K562 (cell line): ENCODE results near the gene SYT13.

ENCODE experiments used
- CBX3 ChIP-seq, 2 experiments: IDR thresholded peaks; 1 replicate in 1 of 2; 2 replicates in 1 of 2; pipeline ENCODE4 v1.6.1; 2012; ENCODE audit warnings: inconsistent platforms in 2 of 2, low read length in 2 of 2, borderline replicate concordance in 1 of 2, control low read depth in 1 of 2
- HDAC3 ChIP-seq: fragments of 450-650 bp; IDR thresholded peaks from 2 replicates; pipeline ENCODE4 v1.6.1; 2018; ENCODE audit warnings: borderline replicate concordance, mild to moderate bottlenecking, moderate library complexity; ENCODE audit not compliant: partially characterized antibody
- MAFK ChIP-seq: IDR thresholded peaks from 2 replicates; pipeline ENCODE4 v1.6.1; 2011; ENCODE audit warnings: low read length, improper control_type of control experiment
- SMAD3 ChIP-seq: fragments of 450-650 bp; formaldehyde crosslinking; conservative IDR thresholded peaks from 2 replicates; pipeline ENCODE4 v1.4.0; 2020; ENCODE audit warnings: mild to moderate bottlenecking
- TBP ChIP-seq: optimal IDR thresholded peaks from 2 replicates; pipeline ENCODE3; 2011; ENCODE audit warnings: low read depth, low read length, improper control_type of control experiment
- TF ChIP-seq, protein P1 (sequence below), 3 experiments: IDR thresholded peaks in 2 of 3; conservative IDR thresholded peaks in 1 of 3; 2 replicates each; pipeline ENCODE4 v1.5.1; 2011 to 2012; ENCODE audit warnings: low read length in 3 of 3, mild to moderate bottlenecking in 3 of 3, control low read depth in 2 of 3, improper control_type of control experiment in 1 of 3, inconsistent platforms in 1 of 3, low read depth in 1 of 3, mixed read lengths in 1 of 3, moderate library complexity in 1 of 3; ENCODE audit not compliant: insufficient read depth in 2 of 3
- TF ChIP-seq, protein P2 (sequence below): fragments of 250-450 bp; sonication (Bioruptor Pico); IDR thresholded peaks from 2 replicates; pipeline ENCODE4 v1.4.0; 2020; ENCODE audit warnings: mild to moderate bottlenecking, moderate library complexity, borderline replicate concordance
- TF ChIP-seq, protein P3 (sequence below): sonication (generic); formaldehyde crosslinking; IDR thresholded peaks from 2 replicates; pipeline ENCODE4 v1.5.0; 2020; ENCODE audit warnings: missing genetic modification reagents
- TF ChIP-seq, protein P4 (sequence below), 2 experiments: fragments of 200-800 bp in 1 of 2; sonication (Bioruptor generic) in 1 of 2; sonication (generic) in 1 of 2; formaldehyde crosslinking in 1 of 2; IDR thresholded peaks in 1 of 2; conservative IDR thresholded peaks in 1 of 2; 2 replicates each; pipeline versions ENCODE4 v1.5.0 to v1.6.1; 2016 to 2020; ENCODE audit warnings: missing compliant biosample characterization in 1 of 2, missing genetic modification characterization in 1 of 2, missing genetic modification reagents in 1 of 2

DNA sequence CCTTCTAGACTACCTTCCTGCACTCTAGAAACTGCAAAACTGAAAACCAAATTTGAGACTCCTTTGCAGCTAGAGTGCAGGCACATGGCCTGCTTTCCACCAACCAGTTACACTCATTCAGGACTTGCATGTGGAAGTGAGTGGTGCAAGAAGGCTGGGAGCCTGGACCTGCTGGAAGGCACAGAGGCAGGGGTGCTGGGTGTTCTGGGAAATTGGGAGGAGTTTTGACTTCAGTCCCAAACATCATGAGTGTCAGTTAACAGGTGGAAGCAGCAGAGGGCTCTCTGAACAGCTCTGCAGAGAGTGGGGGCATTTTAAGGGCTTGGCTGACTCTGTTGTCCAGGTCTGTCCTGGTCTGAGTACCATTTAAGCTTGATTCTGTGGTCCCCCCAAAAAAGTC is 49.3 kb upstream of the SYT13 start:
- no peak for TF ChIP-seq SMAD3 (CRISPR knock-in tag)
- TF ChIP-seq, protein P1, sequence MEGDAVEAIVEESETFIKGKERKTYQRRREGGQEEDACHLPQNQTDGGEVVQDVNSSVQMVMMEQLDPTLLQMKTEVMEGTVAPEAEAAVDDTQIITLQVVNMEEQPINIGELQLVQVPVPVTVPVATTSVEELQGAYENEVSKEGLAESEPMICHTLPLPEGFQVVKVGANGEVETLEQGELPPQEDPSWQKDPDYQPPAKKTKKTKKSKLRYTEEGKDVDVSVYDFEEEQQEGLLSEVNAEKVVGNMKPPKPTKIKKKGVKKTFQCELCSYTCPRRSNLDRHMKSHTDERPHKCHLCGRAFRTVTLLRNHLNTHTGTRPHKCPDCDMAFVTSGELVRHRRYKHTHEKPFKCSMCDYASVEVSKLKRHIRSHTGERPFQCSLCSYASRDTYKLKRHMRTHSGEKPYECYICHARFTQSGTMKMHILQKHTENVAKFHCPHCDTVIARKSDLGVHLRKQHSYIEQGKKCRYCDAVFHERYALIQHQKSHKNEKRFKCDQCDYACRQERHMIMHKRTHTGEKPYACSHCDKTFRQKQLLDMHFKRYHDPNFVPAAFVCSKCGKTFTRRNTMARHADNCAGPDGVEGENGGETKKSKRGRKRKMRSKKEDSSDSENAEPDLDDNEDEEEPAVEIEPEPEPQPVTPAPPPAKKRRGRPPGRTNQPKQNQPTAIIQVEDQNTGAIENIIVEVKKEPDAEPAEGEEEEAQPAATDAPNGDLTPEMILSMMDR (IDR thresholded peaks at IDR 0.05 in 2 of 3, conservative IDR thresholded peaks at IDR 0.05 in 1 of 3; ENCODE audit: insufficient read depth in 2 of 3, low read depth in 1 of 3, low read length in 3 of 3) = no peak
- no peak for TF ChIP-seq CBX3 (IDR thresholded peaks at IDR 0.05; ENCODE audit: borderline replicate concordance in 1 of 2, low read length in 2 of 2)
- no peak for TF ChIP-seq MAFK
- TF ChIP-seq, protein P2, sequence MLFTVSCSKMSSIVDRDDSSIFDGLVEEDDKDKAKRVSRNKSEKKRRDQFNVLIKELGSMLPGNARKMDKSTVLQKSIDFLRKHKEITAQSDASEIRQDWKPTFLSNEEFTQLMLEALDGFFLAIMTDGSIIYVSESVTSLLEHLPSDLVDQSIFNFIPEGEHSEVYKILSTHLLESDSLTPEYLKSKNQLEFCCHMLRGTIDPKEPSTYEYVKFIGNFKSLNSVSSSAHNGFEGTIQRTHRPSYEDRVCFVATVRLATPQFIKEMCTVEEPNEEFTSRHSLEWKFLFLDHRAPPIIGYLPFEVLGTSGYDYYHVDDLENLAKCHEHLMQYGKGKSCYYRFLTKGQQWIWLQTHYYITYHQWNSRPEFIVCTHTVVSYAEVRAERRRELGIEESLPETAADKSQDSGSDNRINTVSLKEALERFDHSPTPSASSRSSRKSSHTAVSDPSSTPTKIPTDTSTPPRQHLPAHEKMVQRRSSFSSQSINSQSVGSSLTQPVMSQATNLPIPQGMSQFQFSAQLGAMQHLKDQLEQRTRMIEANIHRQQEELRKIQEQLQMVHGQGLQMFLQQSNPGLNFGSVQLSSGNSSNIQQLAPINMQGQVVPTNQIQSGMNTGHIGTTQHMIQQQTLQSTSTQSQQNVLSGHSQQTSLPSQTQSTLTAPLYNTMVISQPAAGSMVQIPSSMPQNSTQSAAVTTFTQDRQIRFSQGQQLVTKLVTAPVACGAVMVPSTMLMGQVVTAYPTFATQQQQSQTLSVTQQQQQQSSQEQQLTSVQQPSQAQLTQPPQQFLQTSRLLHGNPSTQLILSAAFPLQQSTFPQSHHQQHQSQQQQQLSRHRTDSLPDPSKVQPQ (CRISPR knock-in tag) = no peak
- no peak for TF ChIP-seq HDAC3
- TF ChIP-seq, protein P3, sequence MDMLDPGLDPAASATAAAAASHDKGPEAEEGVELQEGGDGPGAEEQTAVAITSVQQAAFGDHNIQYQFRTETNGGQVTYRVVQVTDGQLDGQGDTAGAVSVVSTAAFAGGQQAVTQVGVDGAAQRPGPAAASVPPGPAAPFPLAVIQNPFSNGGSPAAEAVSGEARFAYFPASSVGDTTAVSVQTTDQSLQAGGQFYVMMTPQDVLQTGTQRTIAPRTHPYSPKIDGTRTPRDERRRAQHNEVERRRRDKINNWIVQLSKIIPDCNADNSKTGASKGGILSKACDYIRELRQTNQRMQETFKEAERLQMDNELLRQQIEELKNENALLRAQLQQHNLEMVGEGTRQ (CRISPR knock-in tag) = no peak
- no peak for TF ChIP-seq TBP
- TF ChIP-seq, protein P4, sequence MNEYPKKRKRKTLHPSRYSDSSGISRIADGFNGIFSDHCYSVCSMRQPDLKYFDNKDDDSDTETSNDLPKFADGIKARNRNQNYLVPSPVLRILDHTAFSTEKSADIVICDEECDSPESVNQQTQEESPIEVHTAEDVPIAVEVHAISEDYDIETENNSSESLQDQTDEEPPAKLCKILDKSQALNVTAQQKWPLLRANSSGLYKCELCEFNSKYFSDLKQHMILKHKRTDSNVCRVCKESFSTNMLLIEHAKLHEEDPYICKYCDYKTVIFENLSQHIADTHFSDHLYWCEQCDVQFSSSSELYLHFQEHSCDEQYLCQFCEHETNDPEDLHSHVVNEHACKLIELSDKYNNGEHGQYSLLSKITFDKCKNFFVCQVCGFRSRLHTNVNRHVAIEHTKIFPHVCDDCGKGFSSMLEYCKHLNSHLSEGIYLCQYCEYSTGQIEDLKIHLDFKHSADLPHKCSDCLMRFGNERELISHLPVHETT (CRISPR knock-in tag; conservative IDR thresholded peaks at IDR 0.05 in 1 of 2, IDR thresholded peaks at IDR 0.05 in 1 of 2) = no peak
